Stimulated activated naive B cell treated with anti-CD40 and anti-IgM and Interleukin-4, amounts not matched to agents 10 μg/mL and 1 μg/mL and 100 μg/mL, for 72 hours (primary cell): ENCODE results near the gene DSG1.
"Not testable (repeated sequence)": the region's sequence is repeated elsewhere in the genome, so short reads cannot be mapped to it uniquely, and the experiment has no call there.

ENCODE experiments used
- ATAC-seq, 2 donors: fragments of 150-1000 bp; cut with Tn5 transposase; replicated peaks; 2 replicates each; pipeline ENCODE4 v1.10.0; 2021; ENCODE audit warnings: moderate library complexity in 1 of 2
- DNase-seq: peaks from one replicate; pipeline ENCODE4 v3.0.0; 2021
- H3K27ac Mint-ChIP-seq: one replicate; pipeline ENCODE4 v1.8.0; 2022; ENCODE audit warnings: mild to moderate bottlenecking, mixed read lengths
- H3K27me3 Mint-ChIP-seq, 2 donors: one replicate each; pipeline ENCODE4 v1.8.0; 2022; ENCODE audit warnings: mixed read lengths in 2 of 2
- H3K36me3 Mint-ChIP-seq, 2 donors: one replicate each; pipeline ENCODE4 v1.8.0; 2022; ENCODE audit warnings: mixed read lengths in 2 of 2, mild to moderate bottlenecking in 1 of 2
- H3K4me1 Mint-ChIP-seq, 2 donors: one replicate each; pipeline ENCODE4 v1.8.0; 2022; ENCODE audit warnings: mixed read lengths in 2 of 2, mild to moderate bottlenecking in 1 of 2
- H3K4me3 Mint-ChIP-seq, 2 donors: one replicate each; pipeline ENCODE4 v1.8.0; 2022; ENCODE audit warnings: mild to moderate bottlenecking in 2 of 2, mixed read lengths in 2 of 2, moderate library complexity in 1 of 2
- H3K9me3 Mint-ChIP-seq, 2 donors: one replicate each; pipeline ENCODE4 v1.8.0; 2022; ENCODE audit warnings: mixed read lengths in 2 of 2, mild to moderate bottlenecking in 1 of 2

Gene DSG1

GRCh38 chr18:31302991-31303390, 15.0 kb upstream of the DSG1 start:
- no peak overlapping the region for H3K4me3 Mint-ChIP-seq
- no peaks in the 10 kb centered on the region for H3K4me1 Mint-ChIP-seq
- no peaks in the 10 kb centered on the region for H3K27me3 Mint-ChIP-seq
- no peak for DNase-seq
- H3K36me3 Mint-ChIP-seq = no peaks in the 10 kb centered on the region
- no peak overlapping the region for H3K27ac Mint-ChIP-seq
- no peak for ATAC-seq
- H3K9me3 Mint-ChIP-seq = no peaks in the 10 kb centered on the region

- DNase-seq (no peak), ATAC-seq (no peak)
- no peak overlapping the region for H3K4me3 Mint-ChIP-seq
- H3K27ac Mint-ChIP-seq = no peak overlapping the region
- H3K9me3 Mint-ChIP-seq = no peaks in the 10 kb centered on the region
- no peaks in the 10 kb centered on the region for H3K27me3 Mint-ChIP-seq
- no peaks in the 10 kb centered on the region for H3K4me1 Mint-ChIP-seq
- no peaks in the 10 kb centered on the region for H3K36me3 Mint-ChIP-seq
Observed at GRCh38 chr18:31303771-31304170, 14.2 kb upstream of the DSG1 start.

GRCh38 chr18:31309115-31309514, 8.8 kb upstream of the DSG1 start:
- Mint-ChIP-seq H3K36me3 (no peaks in the 10 kb centered on the region), H3K4me3 (no peak overlapping the region), H3K4me1 (no peaks in the 10 kb centered on the region), H3K9me3 (no peaks in the 10 kb centered on the region), H3K27me3 (no peaks in the 10 kb centered on the region), H3K27ac (no peak overlapping the region)
- ATAC-seq (no peak), DNase-seq (no peak)

GRCh38 chr18:31316974-31317373, 986 bp upstream of the DSG1 start:
- H3K36me3 Mint-ChIP-seq = no peaks in the 10 kb centered on the region
- H3K4me1 Mint-ChIP-seq = no peaks in the 10 kb centered on the region
- no peak for ATAC-seq

GRCh38 chr18:31321719-31322118, 3.8 kb downstream of the DSG1 start:
- H3K9me3 Mint-ChIP-seq = peaks cover 0 to 3% of the 10 kb centered on the region in 2 donors
- DNase-seq = no peak
- no peaks in the 10 kb centered on the region for H3K36me3 Mint-ChIP-seq
- H3K4me3 Mint-ChIP-seq = no peak overlapping the region
- no peaks in the 10 kb centered on the region for H3K4me1 Mint-ChIP-seq
- no peaks in the 10 kb centered on the region for H3K27me3 Mint-ChIP-seq
- no peak for ATAC-seq
- H3K27ac Mint-ChIP-seq = no peak overlapping the region

More at GRCh38 chr18:31316974-31317373, 986 bp upstream of the DSG1 start:
- Mint-ChIP-seq H3K9me3 (no peaks in the 10 kb centered on the region), H3K27ac (no peak overlapping the region), H3K4me3 (no peak overlapping the region), H3K27me3 (no peaks in the 10 kb centered on the region)
- DNase-seq = no peak

- ATAC-seq = no peak
- Mint-ChIP-seq H3K4me1 (no peaks in the 10 kb centered on the region), H3K9me3 (peaks cover 0 to 3% of the 10 kb centered on the region in 2 donors), H3K36me3 (no peaks in the 10 kb centered on the region), H3K27me3 (no peaks in the 10 kb centered on the region), H3K4me3 (no peak overlapping the region), H3K27ac (no peak overlapping the region)
- no peak for DNase-seq
Observed at GRCh38 chr18:31325051-31325450, 7.1 kb downstream of the DSG1 start.

- DNase-seq (no peak), ATAC-seq (no peak)
- no peaks in the 10 kb centered on the region for H3K36me3 Mint-ChIP-seq
- H3K27me3 Mint-ChIP-seq = no peaks in the 10 kb centered on the region
- no peak overlapping the region for H3K4me3 Mint-ChIP-seq
- no peak overlapping the region for H3K27ac Mint-ChIP-seq
- H3K9me3 Mint-ChIP-seq = peaks cover 0 to 1% of the 10 kb centered on the region in 2 donors
- H3K4me1 Mint-ChIP-seq = no peaks in the 10 kb centered on the region
Observed at GRCh38 chr18:31329787-31330438, 12.0 kb downstream of the DSG1 start.

- Mint-ChIP-seq H3K4me3 (no peak overlapping the region), H3K36me3 (no peaks in the 10 kb centered on the region), H3K9me3 (no peaks in the 10 kb centered on the region), H3K27me3 (no peaks in the 10 kb centered on the region), H3K4me1 (no peaks in the 10 kb centered on the region), H3K27ac (no peak overlapping the region)
- no peak for ATAC-seq
- no peak for DNase-seq
Observed at GRCh38 chr18:31343454-31343853, 25.5 kb downstream of the DSG1 start.

GRCh38 chr18:31353336-31353735, 35.4 kb downstream of the DSG1 start:
- H3K36me3 Mint-ChIP-seq, ATAC-seq, H3K27me3 Mint-ChIP-seq, H3K27ac Mint-ChIP-seq, H3K4me3 Mint-ChIP-seq, DNase-seq, H3K4me1 Mint-ChIP-seq, H3K9me3 Mint-ChIP-seq: not testable (repeated sequence)

- H3K4me3 Mint-ChIP-seq = no peak overlapping the region
- H3K9me3 Mint-ChIP-seq = no peaks in the 10 kb centered on the region
- H3K36me3 Mint-ChIP-seq = no peaks in the 10 kb centered on the region
- H3K4me1 Mint-ChIP-seq = no peaks in the 10 kb centered on the region
- H3K27me3 Mint-ChIP-seq = no peaks in the 10 kb centered on the region
- H3K27ac Mint-ChIP-seq = no peak overlapping the region
- DNase-seq (no peak), ATAC-seq (no peak)
Observed at GRCh38 chr18:31354990-31355389, 37.0 kb downstream of the DSG1 start.

GRCh38 chr18:31356025-31356424, 38.1 kb downstream of the DSG1 start:
- Mint-ChIP-seq H3K4me3 (no peak overlapping the region), H3K36me3 (no peaks in the 10 kb centered on the region), H3K9me3 (no peaks in the 10 kb centered on the region), H3K4me1 (no peaks in the 10 kb centered on the region), H3K27ac (no peak overlapping the region), H3K27me3 (no peaks in the 10 kb centered on the region)
- DNase-seq (no peak), ATAC-seq (no peak)

GRCh38 chr18:31364190-31364589, 46.2 kb downstream of the DSG1 start:
- H3K9me3 Mint-ChIP-seq = peaks cover 0 to 5% of the 10 kb centered on the region in 2 donors
- no peaks in the 10 kb centered on the region for H3K4me1 Mint-ChIP-seq
- H3K4me3 Mint-ChIP-seq = no peak overlapping the region
- H3K36me3 Mint-ChIP-seq = no peaks in the 10 kb centered on the region
- no peak for ATAC-seq
- DNase-seq = no peak
- no peak overlapping the region for H3K27ac Mint-ChIP-seq
- no peaks in the 10 kb centered on the region for H3K27me3 Mint-ChIP-seq

GRCh38 chr18:31369478-31369877, 51.5 kb downstream of the DSG1 start:
- Mint-ChIP-seq H3K4me3 (no peak overlapping the region), H3K36me3 (no peaks in the 10 kb centered on the region), H3K27ac (no peak overlapping the region), H3K9me3 (no peaks in the 10 kb centered on the region), H3K4me1 (no peaks in the 10 kb centered on the region), H3K27me3 (no peaks in the 10 kb centered on the region)
- ATAC-seq = no peak
- no peak for DNase-seq

- no peaks in the 10 kb centered on the region for H3K9me3 Mint-ChIP-seq
- H3K27me3 Mint-ChIP-seq = no peaks in the 10 kb centered on the region
- no peak overlapping the region for H3K27ac Mint-ChIP-seq
- H3K36me3 Mint-ChIP-seq = no peaks in the 10 kb centered on the region
- no peaks in the 10 kb centered on the region for H3K4me1 Mint-ChIP-seq
- ATAC-seq (no peak), DNase-seq (no peak)
- no peak overlapping the region for H3K4me3 Mint-ChIP-seq
Observed at GRCh38 chr18:31371989-31372388, 54.0 kb downstream of the DSG1 start.

- no peaks in the 10 kb centered on the region for H3K4me1 Mint-ChIP-seq
- DNase-seq (no peak), ATAC-seq (no peak)
- H3K27ac Mint-ChIP-seq = no peak overlapping the region
- H3K27me3 Mint-ChIP-seq = no peaks in the 10 kb centered on the region
- H3K9me3 Mint-ChIP-seq = no peaks in the 10 kb centered on the region
- H3K4me3 Mint-ChIP-seq = no peak overlapping the region
- H3K36me3 Mint-ChIP-seq = no peaks in the 10 kb centered on the region
Observed at GRCh38 chr18:31373641-31374040, 55.7 kb downstream of the DSG1 start.

- H3K36me3 Mint-ChIP-seq = no peaks in the 10 kb centered on the region
- no peak for DNase-seq
Observed at GRCh38 chr18:31376477-31376876, 58.5 kb downstream of the DSG1 start, which contains the start of gene DSG4. Gene DSG4, plus strand, starts transcription at chr18:31376777. Its CDS starts 135 bp downstream, at chr18:31376912.

More at GRCh38 chr18:31376477-31376876, 58.5 kb downstream of the DSG1 start, which contains the start of gene DSG4:
- peaks cover 0 to 2% of the 10 kb centered on the region in 2 donors for H3K9me3 Mint-ChIP-seq
- no peak for ATAC-seq
- no peaks in the 10 kb centered on the region for H3K27me3 Mint-ChIP-seq
- H3K4me1 Mint-ChIP-seq = no peaks in the 10 kb centered on the region
- H3K4me3 Mint-ChIP-seq = no peak within 1 kb of the TSS
- no peak within 1 kb of the TSS for H3K27ac Mint-ChIP-seq
